GM21360 (cell line): ENCODE results near the gene KAZN.

Source experiments
- ATAC-seq: cut with Tn5 transposase; IDR thresholded peaks from one replicate; pipeline ENCODE4 v1.9.1; 2021; ENCODE audit warnings: mild to moderate bottlenecking, moderate library complexity; ENCODE audit not compliant: unreplicated experiment

The KAZN gene

DNA sequence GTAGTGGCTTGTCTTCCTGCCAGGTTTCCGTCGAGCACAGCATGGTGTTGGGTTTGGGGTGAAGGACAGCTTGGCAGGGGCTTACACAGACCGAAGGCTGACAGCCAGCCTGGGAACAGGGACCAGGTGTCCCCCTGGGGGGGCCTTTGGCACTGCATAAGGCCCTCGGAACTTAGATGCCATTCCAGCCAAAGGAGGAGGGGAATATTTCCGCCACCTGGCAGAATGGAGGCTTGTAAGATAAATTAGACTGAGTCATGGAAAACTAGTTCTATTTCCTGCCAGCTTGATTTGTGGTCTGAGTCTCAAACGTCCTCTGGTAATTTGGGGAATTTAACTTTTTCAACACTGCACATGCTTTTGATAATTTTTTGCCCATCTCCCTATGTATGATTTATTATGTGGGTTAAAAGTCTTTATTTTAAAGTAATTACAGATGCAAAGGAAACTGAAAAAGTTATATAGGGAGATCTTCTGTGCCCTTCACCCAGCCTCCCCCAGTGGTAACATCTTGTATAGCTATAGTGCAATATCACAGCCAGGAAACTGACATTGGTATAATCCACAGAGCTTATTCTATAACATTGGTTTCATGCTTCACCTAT is 543.6 kb downstream of the KAZN start:
- ATAC-seq, result no peak

DNA sequence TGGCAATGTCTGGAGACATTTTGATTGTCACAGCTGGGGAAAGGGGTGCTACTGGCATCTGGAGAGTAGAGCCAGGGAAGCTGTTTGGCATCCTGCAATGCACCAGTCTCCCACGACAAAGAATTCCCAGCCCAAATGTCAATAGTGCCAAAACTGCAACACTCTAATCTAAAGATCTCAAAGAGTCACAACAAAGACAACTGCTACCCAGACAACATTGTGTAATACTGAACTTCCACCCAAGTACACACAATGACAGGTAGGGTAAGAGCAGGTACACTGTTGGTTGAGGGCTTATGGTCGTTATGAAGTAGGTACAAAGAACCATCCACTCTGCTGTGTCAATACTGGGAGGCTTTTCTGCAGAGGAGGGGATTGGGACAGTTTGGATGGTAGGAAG is 546.8 kb downstream of the KAZN start:
- no peak for ATAC-seq

DNA sequence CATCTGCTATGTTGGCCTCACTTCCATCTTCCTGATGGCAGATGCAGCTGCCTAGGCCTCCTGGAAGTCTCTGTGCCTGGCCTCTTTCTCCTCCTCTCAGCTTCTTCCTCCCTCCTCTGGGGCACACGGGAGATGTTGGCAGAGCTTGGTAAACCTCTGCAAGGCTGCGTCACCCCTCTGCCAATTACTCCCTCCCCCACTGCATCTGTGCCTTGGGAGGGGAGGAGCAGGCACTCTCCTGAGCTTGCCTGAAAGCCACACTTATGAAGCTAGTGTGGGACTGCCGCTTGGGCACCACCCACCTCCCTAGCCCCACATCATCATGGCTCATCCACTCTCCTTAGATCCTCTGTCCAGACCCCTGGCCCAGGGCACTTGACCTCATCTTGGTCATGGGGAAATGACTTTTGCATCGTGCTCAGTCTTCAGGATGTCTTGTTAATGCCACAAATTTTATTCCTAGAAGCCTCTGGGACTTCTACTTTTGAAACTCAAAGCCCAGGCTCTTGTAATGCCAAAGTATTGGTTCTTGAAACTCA is 547.7 kb downstream of the KAZN start:
- ATAC-seq, result no peak

DNA sequence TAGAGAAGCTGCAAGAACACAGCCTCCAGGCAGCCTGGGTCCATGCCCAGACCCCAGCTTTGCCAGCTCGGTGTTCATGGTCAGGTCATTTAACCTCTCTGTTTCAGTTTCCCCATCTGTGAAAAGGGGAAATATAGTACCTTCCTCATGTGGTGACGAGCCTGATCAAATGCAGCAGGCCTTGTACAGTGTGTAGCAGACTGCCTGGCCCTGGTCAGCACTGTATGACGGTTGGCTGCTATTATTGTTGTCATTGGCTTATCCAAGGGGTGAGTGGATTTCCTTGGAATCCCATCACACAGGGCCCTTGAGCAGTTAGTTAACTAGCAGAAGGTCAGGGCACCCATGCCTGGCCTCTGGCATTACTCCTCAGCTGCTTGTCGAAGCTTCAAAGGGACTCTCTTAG is 548.5 kb downstream of the KAZN start:
- ATAC-seq, result no peak

DNA sequence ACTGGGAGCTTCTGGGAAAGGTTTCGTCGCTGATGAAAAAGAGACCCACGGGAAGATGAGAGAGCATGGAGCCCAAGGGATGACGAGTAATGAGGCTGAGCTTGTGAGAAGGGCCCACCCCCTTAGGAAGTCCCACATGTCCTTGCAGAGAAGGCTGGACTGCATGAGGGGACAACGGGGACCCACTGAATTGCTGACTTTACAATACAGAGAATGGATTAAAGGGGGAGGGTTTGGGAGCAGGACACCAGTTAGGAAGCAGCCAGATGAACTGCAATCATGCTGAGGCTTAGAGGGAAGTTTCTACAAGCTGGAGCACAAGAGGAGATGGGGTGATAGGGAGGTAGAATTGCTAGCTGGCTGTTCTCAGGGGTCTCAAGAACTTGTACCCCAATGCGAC is 549.5 kb downstream of the KAZN start:
- ATAC-seq, result no peak

DNA sequence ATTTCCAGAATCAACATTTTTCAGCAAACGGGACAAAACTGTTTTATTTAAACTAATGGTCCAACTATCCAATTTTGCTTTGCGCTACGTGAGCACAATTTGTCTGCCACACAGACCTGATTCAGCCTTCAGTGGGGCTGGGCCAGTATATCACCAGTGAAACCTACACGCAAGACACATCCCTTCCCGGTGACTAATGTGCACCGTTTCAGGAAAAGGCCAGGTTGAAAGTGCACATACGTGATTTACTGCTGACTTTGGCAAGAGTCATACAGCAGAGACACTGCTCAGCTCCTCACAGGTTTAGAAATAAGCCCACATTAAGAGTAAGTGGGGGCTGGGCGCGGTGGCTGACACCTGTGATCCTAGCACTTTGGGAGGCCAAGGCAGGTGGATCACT is 550.0 kb downstream of the KAZN start:
- no peak for ATAC-seq

DNA sequence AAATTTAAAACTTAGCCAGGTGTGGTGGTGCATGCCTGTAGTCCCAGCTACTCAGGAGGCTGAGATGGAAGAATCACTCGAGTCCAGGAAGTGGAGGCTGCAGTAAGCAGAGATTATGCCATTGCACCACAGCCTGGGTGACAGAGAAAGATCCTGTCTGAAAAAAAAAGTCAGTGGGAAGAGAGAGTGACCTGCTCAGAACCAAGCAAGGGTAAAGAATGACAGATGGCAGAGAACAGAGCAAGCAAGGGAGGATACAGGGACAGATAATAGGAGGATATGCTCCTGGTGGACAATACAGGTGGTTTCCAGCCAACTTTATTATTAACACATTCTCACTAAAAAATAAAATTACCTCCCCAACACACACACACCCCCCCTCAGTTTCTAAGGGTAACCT is 550.5 kb downstream of the KAZN start:
- ATAC-seq, result no peak

DNA sequence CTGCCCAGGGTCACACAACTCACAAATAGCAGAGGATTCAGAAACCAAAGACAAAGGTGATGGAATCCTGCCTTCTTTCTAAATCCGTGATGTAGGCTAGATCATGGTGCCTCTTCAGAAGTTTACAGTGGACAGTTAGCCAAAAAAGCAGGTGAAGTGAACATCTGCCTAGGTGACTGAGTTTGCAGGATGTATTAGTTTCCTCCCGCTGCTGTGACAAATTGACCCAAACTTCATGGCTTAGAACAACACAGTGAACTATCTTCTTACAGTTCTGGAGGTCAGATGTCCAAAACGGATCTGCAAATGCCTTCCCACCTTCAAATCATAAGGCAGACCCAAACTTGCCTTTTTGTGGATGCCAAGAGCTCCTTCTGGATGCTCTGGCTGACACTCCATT is 551.9 kb downstream of the KAZN start:
- ATAC-seq, result no peak

DNA sequence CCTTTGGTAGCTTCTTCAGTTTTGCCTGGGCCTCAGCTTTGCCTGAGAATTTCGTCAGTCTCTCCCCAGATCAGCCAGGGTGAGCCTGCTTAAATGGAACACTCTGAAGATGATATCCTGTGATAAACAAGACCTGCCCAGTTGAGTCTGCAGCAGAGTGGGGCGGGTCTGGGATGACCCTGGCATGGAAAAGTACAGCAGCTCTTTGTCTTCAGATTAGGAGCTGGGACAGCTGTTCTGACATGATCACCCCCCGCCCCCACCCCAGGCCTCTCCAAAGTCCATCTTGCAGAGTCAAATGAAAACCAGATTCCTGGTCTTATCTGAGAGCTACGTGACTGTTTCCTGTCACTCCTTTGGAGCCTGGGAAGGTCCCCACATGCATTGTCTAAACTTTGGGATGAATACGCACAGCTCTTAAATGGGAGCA is 552.9 kb downstream of the KAZN start:
- no peak for ATAC-seq

DNA sequence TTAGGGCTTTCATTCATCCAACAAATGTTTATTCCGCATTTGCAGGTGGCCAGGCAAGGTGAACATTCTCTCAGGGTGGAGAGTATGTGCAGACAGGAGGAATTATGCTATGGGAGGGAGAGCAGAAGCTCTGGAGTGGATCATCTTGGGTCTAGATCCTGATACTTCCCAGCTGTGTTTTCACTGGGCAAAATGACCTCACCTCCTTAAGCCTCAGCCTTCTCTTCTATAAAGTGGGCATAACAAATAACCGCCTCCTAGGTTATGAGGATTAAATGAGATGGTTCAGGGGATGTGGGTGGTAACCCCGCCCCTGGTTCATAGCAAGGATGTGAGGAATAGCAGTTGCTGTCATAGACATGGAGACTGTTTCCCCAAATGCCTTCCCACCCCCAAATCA is 553.4 kb downstream of the KAZN start:
- ATAC-seq, result no peak

DNA sequence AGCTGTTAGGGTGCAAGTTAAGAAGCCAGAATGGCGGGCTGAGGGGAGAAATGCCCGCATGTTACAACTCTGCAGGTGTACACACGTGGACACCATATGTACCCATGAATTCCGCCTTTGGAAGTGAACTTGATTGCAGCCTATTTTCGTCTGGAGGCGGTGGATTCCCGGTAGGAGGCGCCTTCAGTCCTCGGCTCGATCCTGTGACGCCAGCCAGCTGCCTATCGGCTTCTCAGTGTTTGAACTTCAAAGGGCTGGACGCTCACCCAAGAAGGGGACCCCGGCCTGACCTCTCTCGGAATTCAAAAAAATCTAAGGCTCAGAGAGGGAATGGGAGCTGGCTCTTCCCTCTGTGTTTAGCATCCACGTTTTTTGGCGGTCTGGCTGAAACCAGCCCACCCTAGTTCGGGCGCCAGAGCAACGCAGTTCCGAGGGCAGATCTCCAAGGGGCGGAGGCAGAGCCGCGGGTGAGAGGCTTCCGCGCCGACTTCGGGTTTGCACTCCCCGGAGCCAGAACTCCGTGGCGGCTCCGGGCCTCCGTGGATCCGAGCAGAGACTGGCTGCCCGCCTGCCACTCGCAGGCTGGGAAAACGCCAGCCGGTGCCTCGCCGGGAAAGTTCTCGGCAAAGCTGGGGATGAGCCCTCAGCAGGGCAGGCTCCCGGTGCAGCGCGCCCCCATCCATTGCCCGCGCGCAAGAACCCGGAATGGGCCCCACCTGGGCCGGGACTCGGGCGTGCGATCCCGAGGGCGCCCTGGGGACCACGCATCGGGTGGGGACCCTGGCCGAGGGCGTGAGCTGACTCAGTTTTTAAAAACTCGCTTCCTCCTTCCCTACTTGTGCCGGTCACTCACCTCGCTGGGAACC is 554.1 kb downstream of the KAZN start:
- ATAC-seq, result no peak

DNA sequence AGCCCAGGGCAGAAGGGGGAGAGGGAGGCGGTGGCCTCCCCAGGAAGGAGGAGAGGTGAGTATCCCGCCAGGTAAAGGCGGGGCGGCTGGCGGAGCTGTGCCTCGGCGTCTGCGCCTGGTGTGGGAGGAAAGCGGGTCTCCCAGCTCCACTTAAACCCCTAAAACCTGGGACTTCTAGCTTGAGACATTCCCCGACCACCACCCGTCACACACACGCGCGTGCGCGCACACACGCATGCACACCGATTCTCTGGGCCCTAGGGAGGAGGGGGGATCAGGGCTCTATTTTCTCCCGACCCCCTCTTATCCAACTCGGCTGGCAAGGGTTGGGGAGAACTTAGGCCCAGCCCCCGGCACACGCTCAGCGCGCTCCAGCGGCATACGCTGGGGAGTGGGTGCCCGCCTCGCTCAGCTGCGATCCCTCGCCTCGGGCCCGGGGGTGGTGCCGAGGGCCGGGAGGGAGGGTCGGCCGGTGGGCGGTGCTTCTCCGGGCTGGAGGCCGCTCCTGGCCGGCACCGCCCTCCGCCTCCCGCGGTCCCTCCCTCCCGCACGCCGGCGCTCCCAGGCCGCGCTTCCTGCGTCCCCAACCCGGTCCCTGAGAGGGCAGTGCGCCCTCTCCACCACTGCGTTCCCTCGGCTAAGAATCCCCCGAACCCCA is 554.8 kb downstream of the KAZN start, which contains the start of gene TMEM51:
Gene TMEM51 (plus strand): TSS at position 564 of the 658 bp plus-strand sequence. CDS start 61,341 bp downstream, outside the sequence.
- ATAC-seq, result no peak

DNA sequence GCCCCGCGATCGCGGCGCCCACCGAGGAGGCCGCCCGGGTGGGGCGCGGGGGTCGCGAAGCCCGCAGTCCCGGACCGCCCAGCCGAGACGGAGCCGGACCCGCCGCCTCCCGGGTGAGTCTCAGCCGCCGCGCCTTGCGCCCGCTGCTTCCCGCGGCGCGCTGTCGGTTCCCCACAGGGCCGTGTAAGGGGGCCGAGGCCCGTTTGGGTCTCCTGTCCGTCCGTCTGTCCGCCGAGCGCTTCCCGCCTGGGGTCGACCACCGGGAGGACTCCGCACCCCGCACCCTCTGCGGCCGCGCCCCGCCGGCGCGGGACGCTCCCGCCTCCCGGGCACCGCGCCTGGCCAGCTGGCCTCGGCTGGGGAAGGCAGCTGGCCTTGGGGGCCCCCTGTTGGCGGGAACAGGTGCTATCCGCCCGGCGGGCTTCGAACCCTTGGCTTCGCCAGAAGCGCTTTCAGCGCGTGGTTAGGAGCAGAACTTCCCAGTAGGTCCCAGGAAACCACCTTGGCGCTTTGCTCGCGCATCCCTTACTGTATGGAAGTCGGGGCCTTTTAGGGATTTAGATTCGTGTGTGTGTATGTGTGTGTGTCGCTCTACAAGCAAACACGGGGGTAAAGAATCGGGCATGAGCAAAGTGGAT is 555.5 kb downstream of the KAZN start:
- no peak for ATAC-seq

DNA sequence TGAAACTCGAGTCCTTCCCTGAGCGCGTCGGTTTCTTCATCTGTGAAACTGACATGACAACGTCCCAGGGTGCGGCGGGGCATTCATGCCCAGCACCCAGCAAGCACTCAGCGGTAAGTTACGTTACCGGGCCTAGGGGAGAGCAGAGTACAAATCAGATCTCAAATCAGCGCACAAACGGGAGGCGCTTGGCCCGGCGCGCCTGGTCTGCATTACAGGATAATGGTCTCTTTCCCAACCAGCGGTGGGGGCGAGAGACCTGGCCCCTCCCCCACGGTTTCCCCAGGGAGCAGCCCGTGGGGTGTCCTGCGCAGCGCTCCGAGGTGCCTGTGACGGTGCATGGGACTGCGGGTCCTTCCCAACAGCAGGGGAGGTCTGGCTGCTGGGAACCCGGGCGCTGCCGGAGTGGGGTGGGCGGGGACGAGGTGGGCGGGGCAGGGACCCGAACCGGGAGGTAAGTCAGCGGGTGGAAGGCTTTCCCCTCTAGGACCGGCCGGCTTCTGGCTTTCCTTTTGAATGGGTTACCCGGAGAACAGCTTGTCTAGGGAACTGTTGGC is 556.1 kb downstream of the KAZN start:
- ATAC-seq, result no peak

DNA sequence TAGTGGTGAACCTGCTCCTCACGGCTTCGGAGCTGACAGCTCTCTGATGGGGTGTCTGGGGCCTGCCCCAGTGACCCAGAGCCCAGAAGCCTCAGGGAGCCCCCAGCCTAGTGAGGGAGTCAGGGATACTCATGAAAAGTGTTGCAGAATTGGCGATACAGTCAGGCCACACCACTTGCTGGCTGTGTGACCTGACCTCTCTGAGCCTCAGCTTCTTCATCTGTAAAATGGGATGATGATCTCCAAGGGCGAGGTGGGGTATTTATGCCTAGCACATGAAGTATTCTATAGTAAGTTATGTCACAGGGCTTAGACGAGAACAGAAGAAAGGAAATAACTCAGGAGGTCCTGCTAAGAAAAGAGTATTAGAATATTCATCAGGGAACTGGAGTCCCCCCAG is 556.7 kb downstream of the KAZN start:
- ATAC-seq, result no peak

DNA sequence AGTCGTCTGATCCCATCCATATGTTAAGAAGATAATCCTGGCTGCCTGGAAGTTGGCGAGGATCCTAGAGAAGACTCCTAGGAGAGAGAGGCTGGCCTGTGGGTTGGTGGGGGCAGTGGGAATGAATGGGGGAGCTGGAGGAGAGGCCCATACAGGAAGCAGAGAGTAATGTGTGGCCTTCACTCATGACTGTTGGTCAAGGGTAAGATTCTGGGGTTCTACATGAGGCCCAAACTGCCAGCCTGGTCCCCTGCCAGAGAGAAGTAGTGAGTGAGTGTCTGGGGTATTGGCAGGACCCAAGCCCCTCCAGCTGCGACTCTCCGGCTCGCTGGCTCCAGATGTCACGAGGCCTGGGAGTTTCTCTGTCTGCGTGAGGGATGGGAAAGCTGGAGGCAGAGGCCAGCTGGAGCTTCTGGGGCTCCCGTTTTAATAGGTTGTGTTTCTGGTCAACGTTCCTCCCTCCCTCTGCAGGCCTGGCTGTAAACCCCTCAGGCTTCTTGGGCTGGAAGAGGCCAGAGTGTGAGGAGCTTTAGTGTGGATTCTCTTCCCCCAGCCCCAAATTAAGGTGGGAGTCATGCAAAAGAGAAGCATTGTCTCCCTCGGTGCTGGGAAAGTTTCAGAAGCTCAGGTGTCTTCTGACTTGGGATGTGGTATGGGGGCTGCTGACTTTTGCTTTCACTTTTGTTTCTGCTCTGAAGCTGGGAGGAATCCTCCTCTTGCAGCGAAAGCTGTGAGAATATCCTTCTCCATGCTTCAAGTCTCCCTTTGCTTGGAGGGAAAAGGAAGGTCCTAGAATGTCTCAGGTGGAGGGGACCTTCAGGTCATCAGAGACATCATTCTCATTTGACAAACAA is 557.6 kb downstream of the KAZN start:
- no peak for ATAC-seq

DNA sequence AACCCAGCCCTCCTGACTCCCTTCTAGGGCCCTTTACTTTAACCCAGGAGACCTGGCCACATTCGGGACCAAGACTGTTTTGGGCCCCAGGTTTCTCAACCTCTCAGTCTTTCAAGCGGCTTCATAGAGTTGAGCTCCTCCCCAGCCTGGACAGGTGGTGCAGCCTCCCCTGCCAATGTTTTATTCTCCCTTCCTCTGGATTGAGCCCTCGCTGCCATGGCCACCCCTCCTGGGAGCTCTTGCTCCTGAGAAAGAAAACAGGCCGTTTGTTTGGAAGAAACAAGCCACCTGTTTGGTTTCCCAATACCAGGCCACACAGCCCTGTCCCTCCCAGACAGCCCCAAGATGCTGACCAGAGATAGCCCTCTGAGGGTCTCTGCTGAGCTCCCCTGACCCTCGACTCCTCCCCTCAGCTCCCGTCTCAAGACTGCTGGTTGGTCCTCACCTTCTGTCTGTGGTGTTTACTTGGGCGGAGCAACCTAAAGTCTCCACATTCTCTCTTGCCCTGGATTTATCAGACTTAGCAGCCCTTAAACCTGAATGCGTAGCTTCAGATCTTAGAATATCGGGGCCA is 558.4 kb downstream of the KAZN start:
- ATAC-seq, result no peak

DNA sequence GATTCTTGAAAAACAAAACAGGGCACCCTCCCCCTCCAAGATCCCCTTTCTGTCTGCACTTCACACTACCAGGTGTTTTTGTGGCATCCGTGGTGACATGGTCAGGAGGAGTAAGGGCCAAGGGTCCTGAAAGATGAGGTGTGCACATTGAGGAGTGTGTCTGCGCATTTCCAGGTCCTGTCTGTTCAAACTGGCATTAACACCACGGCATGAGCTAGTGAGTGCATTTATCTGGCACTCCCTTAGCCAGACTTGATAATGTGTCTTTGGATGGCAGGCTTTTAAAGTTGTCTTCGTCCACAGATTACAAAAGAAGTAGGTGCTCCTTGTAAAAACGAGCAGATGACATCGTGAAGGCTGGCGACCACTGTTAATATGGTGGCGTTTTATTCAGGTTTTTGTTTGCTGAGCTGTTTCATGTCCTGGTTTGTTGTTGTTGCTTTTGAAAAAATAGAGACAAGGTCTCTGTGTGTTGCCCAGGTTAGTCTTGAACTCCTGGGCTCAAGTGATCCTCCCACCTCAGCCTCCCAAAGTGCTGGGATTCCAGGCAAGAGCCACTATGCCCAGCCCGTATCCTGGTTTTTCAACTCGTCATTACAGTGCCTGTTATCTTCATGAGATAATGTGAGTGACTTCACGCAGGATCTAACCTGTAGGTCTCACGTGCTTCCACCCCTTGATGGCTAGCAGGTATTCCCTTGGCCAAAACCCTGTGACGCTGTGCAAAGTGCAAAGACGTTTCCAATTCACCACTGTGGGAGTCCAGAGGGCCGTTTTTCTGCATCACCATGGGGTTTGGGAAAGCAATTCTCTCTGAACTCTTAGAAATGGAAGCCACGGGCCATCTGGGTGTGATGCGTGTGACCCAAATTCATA is 559.3 kb downstream of the KAZN start:
- ATAC-seq, result no peak
